ENCODE results near the gene DNAJC3.
"Not testable (repeated sequence)": the region's sequence is repeated elsewhere in the genome, so short reads cannot be mapped to it uniquely, and the experiment has no call there.

Gene DNAJC3

DNA sequence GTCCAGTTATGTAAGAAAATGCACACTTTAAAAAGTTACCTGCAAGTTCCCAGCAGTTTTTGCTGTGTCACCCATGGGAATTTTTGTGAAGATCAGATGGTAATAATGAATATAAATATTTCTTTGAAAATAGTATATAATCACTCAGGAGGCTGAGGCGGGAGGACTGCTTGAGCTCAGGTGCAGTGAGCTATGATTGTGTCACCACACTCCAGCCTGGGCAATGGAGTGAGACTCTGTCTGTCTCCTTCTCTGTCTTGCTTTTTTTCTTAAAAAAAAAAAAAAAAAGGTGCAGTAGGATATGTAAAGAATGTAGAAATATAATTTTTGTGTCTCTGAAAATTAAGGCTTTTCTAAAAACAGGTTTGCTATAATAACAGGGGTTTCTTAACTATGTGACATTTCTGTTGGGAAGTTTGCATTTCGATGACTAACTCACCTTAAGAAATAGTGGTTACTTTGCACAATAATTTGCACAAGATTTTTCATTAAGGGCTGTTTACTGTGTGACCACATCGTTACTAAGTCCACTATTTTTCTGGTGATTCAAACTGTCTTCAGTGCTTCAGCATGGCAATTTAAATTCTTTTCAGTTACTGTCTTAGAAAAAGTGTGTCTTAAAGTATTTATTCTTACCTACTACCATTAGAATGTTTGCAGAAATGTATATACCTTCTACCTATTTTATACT, 37.3 kb downstream of the DNAJC3 start:
- no peak for DNase-seq

- DNase-seq = no peak
Measured at GRCh38 chr13:95716231-95716630, 39.3 kb downstream of the DNAJC3 start.

- DNase-seq = no peak
Measured at GRCh38 chr13:95722241-95722640, 45.3 kb downstream of the DNAJC3 start.

- no peak for DNase-seq
Measured at GRCh38 chr13:95723438-95723837, 46.5 kb downstream of the DNAJC3 start.

GRCh38 chr13:95724252-95724651, 47.3 kb downstream of the DNAJC3 start:
- no peak for DNase-seq

GRCh38 chr13:95726876-95727275, 49.9 kb downstream of the DNAJC3 start:
- DNase-seq = no peak

GRCh38 chr13:95728957-95729356, 52.0 kb downstream of the DNAJC3 start:
- no peak for DNase-seq

GRCh38 chr13:95734124-95734523, 57.2 kb downstream of the DNAJC3 start:
- DNase-seq = no peak

DNA sequence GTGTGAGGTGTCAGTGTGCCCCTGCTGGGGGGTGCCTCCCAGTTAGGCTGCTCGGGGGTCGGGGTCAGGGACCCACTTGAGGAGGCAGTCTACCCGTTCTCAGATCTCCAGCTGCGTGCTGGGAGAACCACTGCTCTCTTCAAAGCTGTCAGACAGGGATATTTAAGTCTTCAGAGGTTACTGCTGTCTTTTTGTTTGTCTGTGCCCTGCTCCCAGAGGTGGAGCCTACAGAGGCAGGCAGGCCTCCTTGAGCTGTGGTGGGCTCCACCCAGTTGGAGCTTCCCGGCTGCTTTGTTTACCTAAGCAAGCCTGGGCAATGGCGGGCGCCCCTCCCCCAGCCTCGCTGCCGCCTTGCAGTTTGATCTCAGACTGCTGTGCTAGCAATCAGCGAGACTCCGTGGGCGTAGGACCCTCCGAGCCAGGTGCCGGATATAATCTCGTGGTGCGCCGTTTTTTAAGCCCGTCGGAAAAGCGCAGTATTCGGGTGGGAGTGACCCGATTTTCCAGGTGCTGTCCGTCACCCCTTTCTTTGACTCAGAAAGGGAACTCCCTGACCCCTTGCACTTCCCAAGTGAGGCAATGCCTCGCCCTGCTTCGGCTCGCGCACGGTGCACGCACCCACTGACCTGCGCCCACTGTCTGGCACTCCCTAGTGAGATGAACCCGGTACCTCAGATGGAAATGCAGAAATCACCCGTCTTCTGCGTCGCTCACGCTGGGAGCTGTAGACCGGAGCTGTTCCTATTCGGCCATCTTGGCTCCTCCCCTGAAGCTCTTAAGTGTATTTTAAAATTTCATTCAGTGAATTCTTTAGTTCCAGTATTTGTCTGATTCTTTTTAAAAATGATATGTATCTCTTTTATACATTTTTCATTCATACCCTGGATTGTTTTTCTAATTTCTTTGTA, 63.4 kb downstream of the DNAJC3 start:
- not testable (repeated sequence) for DNase-seq

- DNase-seq = no peak
Measured at GRCh38 chr13:95740979-95741320, 64.0 kb downstream of the DNAJC3 start.

DNA sequence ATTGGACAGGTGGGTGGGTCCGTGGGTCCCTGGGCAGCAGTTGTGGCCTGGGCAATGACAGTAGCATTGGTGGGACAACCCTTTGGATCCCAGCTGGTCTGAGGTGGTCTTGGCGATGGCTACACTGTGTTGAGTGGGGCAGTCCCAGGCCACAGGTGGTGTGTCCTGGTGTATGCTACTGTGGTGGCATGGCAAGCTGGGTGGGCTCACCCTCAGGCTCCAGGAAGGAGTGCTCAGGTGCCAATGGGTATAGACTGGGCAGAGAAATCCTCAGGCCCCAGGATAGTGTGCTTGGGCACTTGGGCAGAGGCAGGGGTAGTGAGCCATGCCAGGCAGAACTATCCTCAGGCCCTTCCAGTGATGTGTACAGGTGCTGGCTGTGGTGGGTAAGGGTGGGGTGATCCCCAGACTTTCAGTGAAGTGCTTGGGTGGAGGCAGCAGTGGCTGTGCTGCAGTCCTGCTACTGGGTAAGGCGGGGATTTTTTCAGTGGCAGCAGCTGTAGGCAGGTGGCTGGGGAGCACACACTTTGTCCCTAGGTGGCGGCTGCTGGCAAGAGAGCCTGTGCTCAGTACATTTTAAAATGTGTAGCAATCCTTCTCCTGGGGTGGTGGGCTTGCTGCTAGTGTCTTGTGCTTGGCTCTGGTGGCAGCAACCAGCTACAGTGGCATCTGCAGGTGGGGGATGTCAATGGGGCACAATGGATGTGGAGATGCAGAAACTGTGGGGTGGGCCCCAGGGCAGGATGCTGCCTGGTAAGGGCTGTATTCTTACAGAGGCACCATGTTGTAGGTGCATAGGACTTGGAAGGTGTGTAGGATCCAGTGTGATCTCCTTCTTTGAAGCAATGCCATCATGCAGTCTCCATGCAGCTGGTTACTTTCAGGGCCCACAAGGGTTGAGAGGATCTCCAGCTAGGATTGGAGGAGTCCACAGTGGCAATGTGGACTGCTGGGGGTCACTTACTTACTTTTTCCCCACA, 64.9 kb downstream of the DNAJC3 start:
- no peak for DNase-seq

DNA sequence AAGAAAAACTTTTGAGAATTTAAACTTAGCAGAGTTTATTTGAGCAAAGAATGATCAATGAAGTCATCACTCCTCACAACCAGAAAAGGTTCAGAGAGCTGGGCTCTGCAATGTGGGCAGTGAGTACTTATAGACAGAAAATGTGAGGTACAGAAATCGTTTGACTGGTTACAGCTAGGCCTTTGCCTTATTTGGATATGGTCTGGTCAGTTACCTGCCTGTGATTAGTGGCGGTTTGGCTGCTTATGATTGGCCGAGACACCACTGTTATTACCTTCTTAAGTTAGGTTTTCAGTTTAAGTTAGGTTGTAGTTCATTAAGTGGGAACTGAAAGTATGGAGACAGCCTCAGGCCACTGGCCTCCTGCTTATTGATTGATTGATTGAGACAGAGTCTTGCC, 66.3 kb downstream of the DNAJC3 start:
- no peak for DNase-seq

DNA sequence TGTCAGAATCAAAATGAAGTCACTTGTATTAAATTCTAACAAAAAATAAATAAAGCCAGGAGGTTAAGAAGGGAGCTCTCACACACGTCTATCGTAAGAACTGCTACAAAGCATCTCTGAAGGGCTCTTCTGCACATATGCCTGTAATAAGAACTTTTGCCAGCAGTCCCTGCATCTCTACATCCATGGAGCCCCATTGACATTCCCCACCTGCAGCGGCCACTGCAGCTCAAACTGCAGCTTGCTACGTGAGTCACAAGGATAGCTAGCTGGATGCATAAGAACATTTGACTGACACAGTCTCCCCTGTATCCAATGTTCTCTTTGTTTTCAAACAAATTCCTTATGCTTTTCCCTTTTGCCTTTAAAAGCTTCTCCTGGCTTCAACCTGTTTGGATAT, 68.3 kb downstream of the DNAJC3 start:
- no peak for DNase-seq

GRCh38 chr13:95745752-95746151, 68.8 kb downstream of the DNAJC3 start:
- no peak for DNase-seq

GRCh38 chr13:95749545-95749944, 72.6 kb downstream of the DNAJC3 start:
- no peak for DNase-seq

GRCh38 chr13:95752677-95753076, 75.7 kb downstream of the DNAJC3 start:
- no peak for DNase-seq

DNA sequence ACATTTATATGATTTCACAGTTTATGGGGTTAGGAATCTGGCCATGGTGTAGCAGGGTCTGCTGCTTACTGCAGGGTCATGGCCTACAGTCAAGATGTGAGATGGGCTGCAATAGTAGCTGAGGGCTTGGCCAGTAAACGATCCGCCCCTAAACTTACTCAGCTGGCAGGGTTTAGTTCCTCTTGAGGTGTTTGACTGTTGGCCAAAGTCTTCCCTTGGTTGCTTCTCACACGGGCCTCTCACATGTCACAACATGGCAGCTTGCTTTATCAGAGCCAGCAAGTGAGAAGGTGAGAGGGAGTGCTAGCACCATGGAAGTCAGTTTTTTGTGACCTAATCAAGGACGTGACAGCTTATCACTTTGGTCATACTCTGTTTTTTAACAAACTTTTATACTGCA, 77.1 kb downstream of the DNAJC3 start:
- no peak for DNase-seq

DNA sequence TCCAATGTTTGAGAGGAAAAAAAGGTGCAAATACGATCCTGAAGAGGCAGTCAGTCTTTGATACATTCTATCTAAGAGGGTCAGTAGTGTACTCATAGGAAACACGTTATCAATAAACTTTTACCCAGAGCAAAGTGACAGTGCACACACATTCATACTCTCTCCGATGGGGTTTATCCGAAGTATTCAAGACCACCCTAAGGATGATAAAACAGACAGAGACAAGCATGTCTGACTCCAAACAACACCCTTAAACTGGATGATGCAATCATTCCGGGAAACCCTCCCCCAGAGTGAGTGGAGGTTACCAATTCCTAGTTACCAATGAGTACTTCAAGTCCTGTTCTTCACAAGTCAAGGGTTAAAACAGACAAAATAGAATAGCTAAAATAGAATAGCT, 79.1 kb downstream of the DNAJC3 start:
- no peak for DNase-seq

DNA sequence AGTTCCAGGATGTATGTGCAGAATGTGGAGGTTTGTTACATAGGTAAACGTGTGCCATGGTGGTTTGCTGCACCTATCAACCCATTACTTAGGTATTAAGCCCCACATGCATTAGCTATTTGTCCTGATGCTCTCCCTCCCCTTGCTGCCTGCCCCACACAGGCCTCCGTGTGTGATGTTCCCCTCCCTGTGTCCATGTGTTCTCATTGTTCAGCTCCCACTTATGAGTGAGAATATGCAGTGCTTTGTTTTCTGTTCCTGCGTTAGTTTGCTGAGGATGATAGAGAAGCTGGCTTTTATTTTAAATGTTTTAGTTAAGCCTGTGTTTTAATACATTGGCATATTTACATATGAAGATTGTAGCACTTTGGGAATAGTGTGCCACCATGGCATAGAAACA, 85.7 kb downstream of the DNAJC3 start:
- peak in 2 of 14 donors; percentile 4 to 6 for DNase-seq

DNA sequence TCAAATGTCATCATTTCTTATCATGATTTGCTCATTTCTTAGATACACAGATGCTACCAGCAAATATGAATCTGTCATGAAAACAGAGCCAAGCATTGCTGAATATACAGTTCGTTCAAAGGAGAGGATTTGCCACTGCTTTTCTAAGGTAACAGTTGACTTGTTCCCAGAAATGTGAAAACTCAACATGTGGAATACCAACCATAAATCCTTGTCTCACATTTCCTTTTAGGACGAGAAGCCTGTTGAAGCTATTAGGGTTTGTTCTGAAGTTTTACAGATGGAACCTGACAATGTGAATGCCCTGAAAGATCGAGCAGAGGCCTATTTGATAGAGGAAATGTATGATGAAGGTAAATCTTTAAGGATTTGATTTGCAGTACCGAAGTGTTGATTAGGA, 86.7 kb downstream of the DNAJC3 start:
- no peak for DNase-seq

GRCh38 chr13:95771905-95772304, 95.0 kb downstream of the DNAJC3 start:
- no peak for DNase-seq

DNA sequence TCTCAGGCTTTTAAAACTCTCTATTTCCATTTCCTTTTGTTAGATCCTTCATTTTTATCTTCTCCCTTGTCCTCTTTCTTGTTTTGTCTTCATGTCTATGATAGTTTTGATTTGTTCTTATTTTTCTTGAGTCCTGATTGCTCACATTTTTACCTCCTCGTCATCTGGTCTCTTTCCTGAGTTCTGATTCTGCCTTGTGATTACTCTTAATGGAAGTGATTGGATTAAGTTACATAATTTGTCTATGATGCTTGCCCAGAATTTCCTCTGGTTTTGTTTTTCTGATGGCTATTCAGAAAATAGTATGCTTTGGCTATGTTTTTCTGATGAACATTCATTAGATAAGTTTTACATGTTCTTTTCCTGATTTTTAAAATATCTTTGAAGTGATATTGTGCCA, 102.6 kb downstream of the DNAJC3 start:
- DNase-seq = no peak

DNA sequence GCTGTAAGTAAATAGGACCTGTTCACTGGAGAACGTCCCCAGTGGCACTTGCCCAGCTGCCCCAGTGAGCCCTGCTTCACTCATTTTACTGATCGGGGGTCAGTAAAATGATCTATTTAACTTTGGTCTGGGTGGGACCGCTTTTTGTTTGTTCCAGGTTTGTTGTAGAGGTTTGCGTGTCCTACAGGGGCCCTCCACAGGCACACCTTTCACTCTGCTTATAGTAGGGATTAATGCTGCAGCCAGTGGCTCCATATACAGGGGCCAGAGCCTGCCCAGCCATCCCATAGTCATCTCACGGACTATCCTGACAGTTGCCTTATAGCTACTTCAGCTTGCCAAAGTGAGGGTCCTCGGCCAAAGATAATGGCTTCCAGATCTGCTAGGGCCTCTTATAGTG, 104.1 kb downstream of the DNAJC3 start:
- no peak for DNase-seq
